WI38 (cell line): ENCODE measurements around the gene SHROOM4.

ENCODE experiments used
- H3K4me3 ChIP-seq: 2 replicates; pipeline ENCODE4 v1.5.1; 2011; ENCODE audit warnings: low read depth, mild to moderate bottlenecking, control low read depth, low read length
- CTCF ChIP-seq: IDR thresholded peaks from 2 replicates; pipeline ENCODE4 v1.5.1; 2012; ENCODE audit warnings: low read depth, mild to moderate bottlenecking, control low read depth, low read length

SHROOM4 gene, protein sequence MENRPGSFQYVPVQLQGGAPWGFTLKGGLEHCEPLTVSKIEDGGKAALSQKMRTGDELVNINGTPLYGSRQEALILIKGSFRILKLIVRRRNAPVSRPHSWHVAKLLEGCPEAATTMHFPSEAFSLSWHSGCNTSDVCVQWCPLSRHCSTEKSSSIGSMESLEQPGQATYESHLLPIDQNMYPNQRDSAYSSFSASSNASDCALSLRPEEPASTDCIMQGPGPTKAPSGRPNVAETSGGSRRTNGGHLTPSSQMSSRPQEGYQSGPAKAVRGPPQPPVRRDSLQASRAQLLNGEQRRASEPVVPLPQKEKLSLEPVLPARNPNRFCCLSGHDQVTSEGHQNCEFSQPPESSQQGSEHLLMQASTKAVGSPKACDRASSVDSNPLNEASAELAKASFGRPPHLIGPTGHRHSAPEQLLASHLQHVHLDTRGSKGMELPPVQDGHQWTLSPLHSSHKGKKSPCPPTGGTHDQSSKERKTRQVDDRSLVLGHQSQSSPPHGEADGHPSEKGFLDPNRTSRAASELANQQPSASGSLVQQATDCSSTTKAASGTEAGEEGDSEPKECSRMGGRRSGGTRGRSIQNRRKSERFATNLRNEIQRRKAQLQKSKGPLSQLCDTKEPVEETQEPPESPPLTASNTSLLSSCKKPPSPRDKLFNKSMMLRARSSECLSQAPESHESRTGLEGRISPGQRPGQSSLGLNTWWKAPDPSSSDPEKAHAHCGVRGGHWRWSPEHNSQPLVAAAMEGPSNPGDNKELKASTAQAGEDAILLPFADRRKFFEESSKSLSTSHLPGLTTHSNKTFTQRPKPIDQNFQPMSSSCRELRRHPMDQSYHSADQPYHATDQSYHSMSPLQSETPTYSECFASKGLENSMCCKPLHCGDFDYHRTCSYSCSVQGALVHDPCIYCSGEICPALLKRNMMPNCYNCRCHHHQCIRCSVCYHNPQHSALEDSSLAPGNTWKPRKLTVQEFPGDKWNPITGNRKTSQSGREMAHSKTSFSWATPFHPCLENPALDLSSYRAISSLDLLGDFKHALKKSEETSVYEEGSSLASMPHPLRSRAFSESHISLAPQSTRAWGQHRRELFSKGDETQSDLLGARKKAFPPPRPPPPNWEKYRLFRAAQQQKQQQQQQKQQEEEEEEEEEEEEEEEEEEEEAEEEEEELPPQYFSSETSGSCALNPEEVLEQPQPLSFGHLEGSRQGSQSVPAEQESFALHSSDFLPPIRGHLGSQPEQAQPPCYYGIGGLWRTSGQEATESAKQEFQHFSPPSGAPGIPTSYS (N-terminal part only)

GRCh38 chrX:50813843-50814661, at the start of gene SHROOM4:
TSS of gene SHROOM4 (minus strand) at chrX:50814194. CDS start at chrX:50814018, 176 bp downstream.
- no peak within 1 kb of the TSS for H3K4me3 ChIP-seq
- TF ChIP-seq CTCF = no peak

GRCh38 chrX:50863471-50863870, 49.5 kb upstream of the SHROOM4 start:
- H3K4me3 ChIP-seq = no peak overlapping the region
- no peak for TF ChIP-seq CTCF

DNA sequence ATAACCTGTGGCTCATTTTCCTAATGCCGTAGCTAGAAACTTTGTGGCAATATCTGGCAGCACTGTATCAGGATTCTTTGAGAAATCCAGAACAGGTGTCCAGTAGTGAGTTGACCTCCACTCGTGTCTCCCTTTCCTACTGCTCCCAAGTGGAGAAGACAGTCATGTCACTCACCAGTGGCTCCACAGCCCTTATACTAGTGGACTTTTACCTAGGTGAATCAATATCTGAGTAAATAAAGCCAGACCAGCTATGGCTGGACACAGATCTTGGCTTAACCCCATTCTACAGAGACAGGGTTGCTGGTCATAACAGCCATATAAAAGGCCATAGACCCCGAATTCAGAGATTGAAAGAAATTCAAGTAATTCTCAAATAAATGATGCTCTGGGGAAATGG, 46.5 kb upstream of the SHROOM4 start:
- H3K4me3 ChIP-seq = no peak overlapping the region
- no peak for TF ChIP-seq CTCF

- H3K4me3 ChIP-seq = no peak overlapping the region
- no peak for TF ChIP-seq CTCF
These were observed 44.6 kb upstream of the SHROOM4 start for GRCh38 chrX:50858548-50858947.

- no peak overlapping the region for H3K4me3 ChIP-seq
- no peak for TF ChIP-seq CTCF
These were observed 39.4 kb upstream of the SHROOM4 start for GRCh38 chrX:50853399-50853798.

DNA sequence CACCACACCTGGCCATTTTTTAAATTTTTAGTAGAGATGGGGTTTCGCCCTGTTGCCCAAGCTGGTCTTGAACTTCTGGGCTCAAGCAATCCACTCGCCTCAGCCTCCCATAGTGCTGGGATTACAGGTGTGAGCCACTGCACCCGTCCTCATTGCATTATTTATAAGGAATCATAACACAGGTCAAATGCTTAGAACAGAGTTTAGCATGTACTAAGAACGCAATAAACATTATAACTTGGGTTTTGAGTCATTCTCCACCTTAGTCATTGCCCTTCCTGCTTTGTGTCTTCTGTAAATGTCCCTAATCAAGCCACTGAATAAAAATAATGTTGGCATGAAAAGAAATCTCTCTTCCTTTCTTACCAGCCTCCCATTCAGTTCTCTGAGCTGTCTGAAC, 38.5 kb upstream of the SHROOM4 start:
- no peak overlapping the region for H3K4me3 ChIP-seq
- TF ChIP-seq CTCF = no peak
